ENCODE measurements around the gene TRMT112. TPM values are rescaled to one million over a fixed set of nuclear protein-coding genes. Genes with fewer than 3 reads are reported as not detected.

TRMT112 gene
- total RNA-seq, 3 donors from 2014 or later (not counting 1 experiment from before 2014, with no cell fraction given): 98.4 to 106 (median 105) TPM

GRCh38 chr11:64281957-64282770 lies 35.2 kb downstream of the TRMT112 start:
- Histone ChIP-seq H3K9me3 (ENCODE audit: control insufficient read depth, insufficient read depth, low read length) (no peaks in the 10 kb centered on the region), H3K27ac (ENCODE audit: low read length) (no peak overlapping the region), H3K36me3 (ENCODE audit: control insufficient read depth, insufficient read depth, low read length) (peaks cover 7% of the 10 kb centered on the region), H3K4me1 (ENCODE audit: control insufficient read depth, insufficient read depth, low read length) (peaks cover 22% of the 10 kb centered on the region), H3K4me3 (ENCODE audit: low read length) (no peak overlapping the region), H3K27me3 (ENCODE audit: control insufficient read depth, insufficient read depth, low read length) (no peaks in the 10 kb centered on the region)
- DNase-seq: no peak
- H3K27ac Mint-ChIP-seq: peak overlapping the region; percentile 94 to 96
- TF ChIP-seq CTCF (IDR thresholded peaks at IDR 0.05): no peak
- no peaks in the 10 kb centered on the region for H3K9me3 Mint-ChIP-seq
- 96% methylated on average over 21 of the region's 22 CpGs for WGBS (ENCODE audit: insufficient coverage)
- ATAC-seq: no peak
- H3K36me3 Mint-ChIP-seq: no peaks in the 10 kb centered on the region
- H3K27me3 Mint-ChIP-seq (ENCODE audit: low read depth in 2 of 2): no peaks in the 10 kb centered on the region
- H3K4me3 Mint-ChIP-seq: no peak overlapping the region
- peaks cover 12 to 16% of the 10 kb centered on the region in 2 donors for H3K4me1 Mint-ChIP-seq
- intact Hi-C loops (cut with micrococcal nuclease): no loop called here

- ATAC-seq (no peak), DNase-seq (no peak)
- Mint-ChIP-seq H3K4me3 (no peak overlapping the region), H3K4me1 (peaks cover 0 to 4% of the 10 kb centered on the region in 2 donors), H3K9me3 (no peaks in the 10 kb centered on the region), H3K36me3 (no peaks in the 10 kb centered on the region), H3K27ac (no peak overlapping the region), H3K27me3 (ENCODE audit: low read depth in 2 of 2) (no peaks in the 10 kb centered on the region)
- Histone ChIP-seq H3K4me3 (ENCODE audit: low read length) (no peak overlapping the region), H3K27me3 (ENCODE audit: control insufficient read depth, insufficient read depth, low read length) (no peaks in the 10 kb centered on the region), H3K27ac (ENCODE audit: low read length) (no peak overlapping the region), H3K9me3 (ENCODE audit: control insufficient read depth, insufficient read depth, low read length) (no peaks in the 10 kb centered on the region), H3K4me1 (ENCODE audit: control insufficient read depth, insufficient read depth, low read length) (peaks cover 4% of the 10 kb centered on the region), H3K36me3 (ENCODE audit: control insufficient read depth, insufficient read depth, low read length) (peaks cover 14% of the 10 kb centered on the region)
- intact Hi-C loops (cut with micrococcal nuclease): no loop called here
- WGBS (ENCODE audit: insufficient coverage): 95% methylated on average over 8 of the region's 8 CpGs
- no peak for TF ChIP-seq CTCF (IDR thresholded peaks at IDR 0.05)
These were observed 38.7 kb downstream of the TRMT112 start for GRCh38 chr11:64278576-64279190.

GRCh38 chr11:64276653-64277431 lies 40.5 kb downstream of the TRMT112 start:
- H3K9me3 Mint-ChIP-seq: no peaks in the 10 kb centered on the region
- H3K4me3 Mint-ChIP-seq: no peak overlapping the region
- H3K4me1 Mint-ChIP-seq: peaks cover 2 to 8% of the 10 kb centered on the region in 2 donors
- no peak for TF ChIP-seq CTCF (IDR thresholded peaks at IDR 0.05)
- H3K36me3 Mint-ChIP-seq: no peaks in the 10 kb centered on the region
- H3K27me3 Mint-ChIP-seq (ENCODE audit: low read depth in 2 of 2): no peaks in the 10 kb centered on the region
- Histone ChIP-seq H3K27ac (ENCODE audit: low read length) (no peak overlapping the region), H3K36me3 (ENCODE audit: control insufficient read depth, insufficient read depth, low read length) (peaks cover 14% of the 10 kb centered on the region), H3K9me3 (ENCODE audit: control insufficient read depth, insufficient read depth, low read length) (no peaks in the 10 kb centered on the region), H3K4me1 (ENCODE audit: control insufficient read depth, insufficient read depth, low read length) (peaks cover 6% of the 10 kb centered on the region), H3K4me3 (ENCODE audit: low read length) (no peak overlapping the region), H3K27me3 (ENCODE audit: control insufficient read depth, insufficient read depth, low read length) (no peaks in the 10 kb centered on the region)
- intact Hi-C loops (cut with micrococcal nuclease): no loop called here
- WGBS (ENCODE audit: insufficient coverage): 93% methylated on average over 17 of the region's 17 CpGs
- H3K27ac Mint-ChIP-seq: no peak overlapping the region
- ATAC-seq: no peak
- DNase-seq: no peak
